ENCODE measurements around the gene GADD45GIP1. TPM values are rescaled to one million over a fixed set of nuclear protein-coding genes. Genes with fewer than 3 reads are reported as not detected.

Gene GADD45GIP1
- total and polyA plus RNA-seq, 2 donors (not counting 1 experiment from before 2014, with no cell fraction given): 12.6 to 17.5 TPM

GRCh38 chr19:12912571-12912970 is 44.5 kb downstream of the GADD45GIP1 start:
- Histone ChIP-seq H3K27ac (ENCODE audit: low read length in 2 of 2) (no peak overlapping the region), H3K27me3 (replicated peaks in 1 of 4; ENCODE audit: control extremely low read depth in 1 of 4, control insufficient read depth in 3 of 4, insufficient read depth in 4 of 4, low read length in 3 of 4) (no peaks in the 10 kb centered on the region), H3K9ac (ENCODE audit: low read length) (no peak overlapping the region), H3K79me2 (ENCODE audit: control insufficient read depth, insufficient read depth, low read length) (no peaks in the 10 kb centered on the region), H3K4me3 (ENCODE audit: control extremely low read depth in 1 of 5, extremely low read depth in 1 of 5, insufficient read depth in 1 of 5, low read depth in 2 of 5, low read length in 4 of 5) (no peak overlapping the region), H2AFZ (ENCODE audit: insufficient read depth, low read depth, low read length, poor library complexity, severe bottlenecking) (no peak overlapping the region), H3K36me3 (replicated peaks in 1 of 2; ENCODE audit: control extremely low read depth in 1 of 2, control insufficient read depth in 1 of 2, extremely low read depth in 1 of 2, insufficient read depth in 2 of 2, low read length in 1 of 2) (no peaks in the 10 kb centered on the region), H3K4me2 (replicated peaks; ENCODE audit: low read depth, low read length, poor library complexity, severe bottlenecking) (no peak overlapping the region), H3K9me3 (ENCODE audit: control extremely low read depth in 1 of 3, control insufficient read depth in 2 of 3, insufficient read depth in 1 of 3, low read length in 2 of 3) (no peaks in the 10 kb centered on the region), H4K20me1 (ENCODE audit: control insufficient read depth, insufficient read depth, low read length, poor library complexity, severe bottlenecking) (no peaks in the 10 kb centered on the region), H3K4me1 (ENCODE audit: control insufficient read depth in 2 of 2, insufficient read depth in 2 of 2, low read length in 2 of 2) (peaks cover 9 to 17% of the 10 kb centered on the region in 2 donors)
- H3K4me3 Mint-ChIP-seq: no peak overlapping the region
- ChIA-PET CTCF (interaction anchor here (0.7 to 1.3 kb wide), 2 partner anchors 65 to 177 kb away, joined by 3 to 5 read pairs; no protein-coding TSS in a partner anchor), POLR2A (no interaction called here)
- H3K27me3 Mint-ChIP-seq: no peaks in the 10 kb centered on the region
- DNase-seq (no peak), ATAC-seq (ENCODE audit: low read depth) (no peak)
- H3K4me1 Mint-ChIP-seq: peaks cover 14% of the 10 kb centered on the region
- no peaks in the 10 kb centered on the region for H3K9me3 Mint-ChIP-seq (ENCODE audit: insufficient read depth)
- intact Hi-C loops (cut with micrococcal nuclease): no loop called here
- TF ChIP-seq CTCF (IDR thresholded peaks at IDR 0.05): no peak
- no peak for TF ChIP-seq EZH2 (IDR thresholded peaks at IDR 0.05; ENCODE audit: borderline replicate concordance, insufficient read depth, low read depth, low read length, poor library complexity, severe bottlenecking)
- WGBS (ENCODE audit: insufficient coverage): 84% methylated on average over 3 of the region's 4 CpGs
- H3K27ac Mint-ChIP-seq: no peak overlapping the region

DNA sequence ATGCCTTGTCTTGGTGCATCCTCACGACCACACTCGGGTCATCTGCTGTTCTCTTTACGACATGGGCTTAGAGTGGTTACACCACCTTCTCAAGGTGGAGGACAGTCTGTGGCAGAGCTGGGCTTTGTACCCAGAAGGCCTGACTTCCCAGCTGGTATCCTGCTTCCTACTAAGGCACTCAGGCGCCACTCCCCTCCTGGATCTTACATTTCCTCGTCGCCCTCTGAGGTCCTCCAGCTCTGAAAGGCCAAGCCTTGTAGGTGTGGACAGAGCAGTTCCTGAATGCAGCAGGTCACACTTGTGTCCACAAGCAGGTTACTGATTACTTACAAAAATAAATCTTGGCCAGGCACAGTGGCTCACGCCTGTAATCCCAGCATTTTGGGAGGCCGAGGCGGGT is 49.9 kb downstream of the GADD45GIP1 start:
- ChIA-PET CTCF (interaction anchor here (0.6 to 0.9 kb wide), 2 partner anchors 55 to 147 kb away, joined by 3 to 4 read pairs; no protein-coding TSS in a partner anchor), POLR2A (interaction anchor here (0.6 kb wide), 1 partner anchor 49 kb away, joined by 5 read pairs; no protein-coding TSS in a partner anchor)
- H3K4me1 ChIP-seq (ENCODE audit: control insufficient read depth in 2 of 2, insufficient read depth in 2 of 2, low read length in 2 of 2): no peaks in the 10 kb centered on the region
- ATAC-seq (ENCODE audit: low read depth) (no peak), DNase-seq (no peak)
- Mint-ChIP-seq H3K4me1 (no peaks in the 10 kb centered on the region), H3K27me3 (no peaks in the 10 kb centered on the region), H3K4me3 (no peak overlapping the region), H3K9me3 (ENCODE audit: insufficient read depth) (no peaks in the 10 kb centered on the region), H3K27ac (no peak overlapping the region)
- H3K79me2 ChIP-seq (ENCODE audit: control insufficient read depth, insufficient read depth, low read length): no peaks in the 10 kb centered on the region
- H2AFZ ChIP-seq (ENCODE audit: insufficient read depth, low read depth, low read length, poor library complexity, severe bottlenecking): no peak overlapping the region
- WGBS (ENCODE audit: insufficient coverage): 96% methylated on average over 9 of the region's 9 CpGs
- TF ChIP-seq CTCF (IDR thresholded peaks at IDR 0.05) (no peak), EZH2 (IDR thresholded peaks at IDR 0.05; ENCODE audit: borderline replicate concordance, insufficient read depth, low read depth, low read length, poor library complexity, severe bottlenecking) (no peak)
- no peaks in the 10 kb centered on the region for H3K36me3 ChIP-seq (replicated peaks in 1 of 2; ENCODE audit: control extremely low read depth in 1 of 2, control insufficient read depth in 1 of 2, extremely low read depth in 1 of 2, insufficient read depth in 2 of 2, low read length in 1 of 2)
- H3K4me3 ChIP-seq (ENCODE audit: control extremely low read depth in 1 of 5, extremely low read depth in 1 of 5, insufficient read depth in 1 of 5, low read depth in 2 of 5, low read length in 4 of 5): no peak overlapping the region
- no peaks in the 10 kb centered on the region for H3K9me3 ChIP-seq (ENCODE audit: control extremely low read depth in 1 of 3, control insufficient read depth in 2 of 3, insufficient read depth in 1 of 3, low read length in 2 of 3)
- intact Hi-C loops (cut with micrococcal nuclease): no loop called here
- H3K4me2 ChIP-seq (replicated peaks; ENCODE audit: low read depth, low read length, poor library complexity, severe bottlenecking): no peak overlapping the region
- H3K27ac ChIP-seq (ENCODE audit: low read length in 2 of 2): no peak overlapping the region
- H3K9ac ChIP-seq (ENCODE audit: low read length): no peak overlapping the region
- no peaks in the 10 kb centered on the region for H4K20me1 ChIP-seq (ENCODE audit: control insufficient read depth, insufficient read depth, low read length, poor library complexity, severe bottlenecking)
- H3K27me3 ChIP-seq (replicated peaks in 1 of 4; ENCODE audit: control extremely low read depth in 1 of 4, control insufficient read depth in 3 of 4, insufficient read depth in 4 of 4, low read length in 3 of 4): no peaks in the 10 kb centered on the region

Small RNA genes lying within 50 kb of the gene (small RNA-seq; reads per million reads assigned to genes)
- gene MIR5695 (ENCODE audit: insufficient read length, low read depth, low replicate concordance): not detected
- gene MIR6515 (ENCODE audit: insufficient read length, low read depth, low replicate concordance): not detected

Other genes with a start within 250 kb of the GADD45GIP1 start
- gene TNPO2, start 233.3 kb downstream of the GADD45GIP1 start, total RNA-seq: 73.7 and 76.3 TPM in 2 replicates
- 85.6 and 89.0 TPM in 2 replicates for gene TNPO2, start 233.3 kb downstream of the GADD45GIP1 start, polyA plus RNA-seq
- gene TRIR, start 222.5 kb downstream of the GADD45GIP1 start, total RNA-seq: 199 and 207 TPM in 2 replicates
- 270 and 305 TPM in 2 replicates for gene TRIR, start 222.5 kb downstream of the GADD45GIP1 start, polyA plus RNA-seq
- gene GET3, start 219.7 kb downstream of the GADD45GIP1 start, total RNA-seq: 30.7 and 37.2 TPM in 2 replicates
- gene GET3, start 219.7 kb downstream of the GADD45GIP1 start, polyA plus RNA-seq: 45.5 and 61.7 TPM in 2 replicates
- gene BEST2, start 205.4 kb downstream of the GADD45GIP1 start, total RNA-seq: not detected in 2 replicates
- 0.07 TPM in 1 of 2 replicates, not detected in the other for gene BEST2, start 205.4 kb downstream of the GADD45GIP1 start, polyA plus RNA-seq
- 31.6 and 33.4 TPM in 2 replicates for gene HOOK2, start 181.7 kb downstream of the GADD45GIP1 start, total RNA-seq
- 30.3 and 35.7 TPM in 2 replicates for gene HOOK2, start 181.7 kb downstream of the GADD45GIP1 start, polyA plus RNA-seq
- gene JUNB, start 165.7 kb downstream of the GADD45GIP1 start, total RNA-seq: 196 and 206 TPM in 2 replicates
- gene JUNB, start 165.7 kb downstream of the GADD45GIP1 start, polyA plus RNA-seq: 1,407 and 4,055 TPM in 2 replicates
- gene PRDX2, start 155.4 kb downstream of the GADD45GIP1 start, total RNA-seq: 45.1 and 45.5 TPM in 2 replicates
- 44.3 and 66.1 TPM in 2 replicates for gene PRDX2, start 155.4 kb downstream of the GADD45GIP1 start, polyA plus RNA-seq
- 2.1 TPM in 1 of 2 replicates, not detected in the other for gene THSD8, start 155.2 kb downstream of the GADD45GIP1 start, total RNA-seq
- gene THSD8, start 155.2 kb downstream of the GADD45GIP1 start, polyA plus RNA-seq: not detected in 2 replicates
- gene RNASEH2A, start 150.6 kb downstream of the GADD45GIP1 start, total RNA-seq: 16.9 and 18.9 TPM in 2 replicates
- 13.0 and 14.5 TPM in 2 replicates for gene RNASEH2A, start 150.6 kb downstream of the GADD45GIP1 start, polyA plus RNA-seq
- not detected in 2 replicates for gene RTBDN, start 122.6 kb downstream of the GADD45GIP1 start, total RNA-seq
- gene RTBDN, start 122.6 kb downstream of the GADD45GIP1 start, polyA plus RNA-seq: not detected in 2 replicates
- 0.39 and 1.2 TPM in 2 replicates for gene MAST1, start 118.7 kb downstream of the GADD45GIP1 start, total RNA-seq
- gene MAST1, start 118.7 kb downstream of the GADD45GIP1 start, polyA plus RNA-seq: 0.36 and 1.1 TPM in 2 replicates
- 26.6 and 30.8 TPM in 2 replicates for gene DNASE2, start 75.8 kb downstream of the GADD45GIP1 start, total RNA-seq
- 24.9 and 25.9 TPM in 2 replicates for gene DNASE2, start 75.8 kb downstream of the GADD45GIP1 start, polyA plus RNA-seq
- not detected in 2 replicates for gene KLF1, start 70.0 kb downstream of the GADD45GIP1 start, total RNA-seq
- not detected in 2 replicates for gene KLF1, start 70.0 kb downstream of the GADD45GIP1 start, polyA plus RNA-seq
- gene GCDH, start 66.1 kb downstream of the GADD45GIP1 start, total RNA-seq: 61.2 and 63.2 TPM in 2 replicates
- 47.8 and 48.9 TPM in 2 replicates for gene GCDH, start 66.1 kb downstream of the GADD45GIP1 start, polyA plus RNA-seq
- gene SYCE2, start 37.9 kb downstream of the GADD45GIP1 start, total RNA-seq: not detected in 2 replicates
- gene SYCE2, start 37.9 kb downstream of the GADD45GIP1 start, polyA plus RNA-seq: 0.17 TPM in 1 of 2 replicates, not detected in the other
- gene FARSA, start 23.5 kb downstream of the GADD45GIP1 start, total RNA-seq: 50.1 and 50.9 TPM in 2 replicates
- gene FARSA, start 23.5 kb downstream of the GADD45GIP1 start, polyA plus RNA-seq: 21.2 and 26.4 TPM in 2 replicates
- gene CALR, start 18.6 kb downstream of the GADD45GIP1 start, total RNA-seq: 214 and 237 TPM in 2 replicates
- gene CALR, start 18.6 kb downstream of the GADD45GIP1 start, polyA plus RNA-seq: 385 and 709 TPM in 2 replicates
- 89.0 and 100 TPM in 2 replicates for gene RAD23A, start 11.4 kb downstream of the GADD45GIP1 start, total RNA-seq
- 106 and 123 TPM in 2 replicates for gene RAD23A, start 11.4 kb downstream of the GADD45GIP1 start, polyA plus RNA-seq
- not detected in 2 replicates for gene DAND5, start 12.4 kb upstream of the GADD45GIP1 start, total RNA-seq
- gene DAND5, start 12.4 kb upstream of the GADD45GIP1 start, polyA plus RNA-seq: not detected in 2 replicates
- gene NFIX, start 38.3 kb upstream of the GADD45GIP1 start, total RNA-seq: 4.8 and 5.6 TPM in 2 replicates
- 0.45 and 0.69 TPM in 2 replicates for gene NFIX, start 38.3 kb upstream of the GADD45GIP1 start, polyA plus RNA-seq
- 124 and 125 TPM in 2 replicates for gene LYL1, start 145.6 kb upstream of the GADD45GIP1 start, total RNA-seq
- gene LYL1, start 145.6 kb upstream of the GADD45GIP1 start, polyA plus RNA-seq: 94.2 and 112 TPM in 2 replicates
- 81.6 and 91.8 TPM in 2 replicates for gene TRMT1, start 159.5 kb upstream of the GADD45GIP1 start, total RNA-seq
- 281 and 284 TPM in 2 replicates for gene TRMT1, start 159.5 kb upstream of the GADD45GIP1 start, polyA plus RNA-seq
- 25.9 and 30.6 TPM in 2 replicates for gene NACC1, start 161.0 kb upstream of the GADD45GIP1 start, total RNA-seq
- 16.8 and 27.5 TPM in 2 replicates for gene NACC1, start 161.0 kb upstream of the GADD45GIP1 start, polyA plus RNA-seq
- 48.4 and 59.0 TPM in 2 replicates for gene STX10, start 193.2 kb upstream of the GADD45GIP1 start, total RNA-seq
- 147 and 155 TPM in 2 replicates for gene STX10, start 193.2 kb upstream of the GADD45GIP1 start, polyA plus RNA-seq
- 181 and 189 TPM in 2 replicates for gene IER2, start 193.2 kb upstream of the GADD45GIP1 start, total RNA-seq
- 869 and 2,152 TPM in 2 replicates for gene IER2, start 193.2 kb upstream of the GADD45GIP1 start, polyA plus RNA-seq

Data from B cell (primary cell).